T-helper 2 cell (primary cell): ENCODE measurements around the gene VAT1.

ENCODE experiments used
- DNase-seq, 5 experiments: peaks; one replicate each; pipeline versions ENCODE4 v3.0.0 to v3.0.0-alpha.2; 2012 to 2022

The VAT1 gene

GRCh38 chr17:43026595-43026994 lies 4.4 kb upstream of the VAT1 start:
- no peak for DNase-seq

DNA sequence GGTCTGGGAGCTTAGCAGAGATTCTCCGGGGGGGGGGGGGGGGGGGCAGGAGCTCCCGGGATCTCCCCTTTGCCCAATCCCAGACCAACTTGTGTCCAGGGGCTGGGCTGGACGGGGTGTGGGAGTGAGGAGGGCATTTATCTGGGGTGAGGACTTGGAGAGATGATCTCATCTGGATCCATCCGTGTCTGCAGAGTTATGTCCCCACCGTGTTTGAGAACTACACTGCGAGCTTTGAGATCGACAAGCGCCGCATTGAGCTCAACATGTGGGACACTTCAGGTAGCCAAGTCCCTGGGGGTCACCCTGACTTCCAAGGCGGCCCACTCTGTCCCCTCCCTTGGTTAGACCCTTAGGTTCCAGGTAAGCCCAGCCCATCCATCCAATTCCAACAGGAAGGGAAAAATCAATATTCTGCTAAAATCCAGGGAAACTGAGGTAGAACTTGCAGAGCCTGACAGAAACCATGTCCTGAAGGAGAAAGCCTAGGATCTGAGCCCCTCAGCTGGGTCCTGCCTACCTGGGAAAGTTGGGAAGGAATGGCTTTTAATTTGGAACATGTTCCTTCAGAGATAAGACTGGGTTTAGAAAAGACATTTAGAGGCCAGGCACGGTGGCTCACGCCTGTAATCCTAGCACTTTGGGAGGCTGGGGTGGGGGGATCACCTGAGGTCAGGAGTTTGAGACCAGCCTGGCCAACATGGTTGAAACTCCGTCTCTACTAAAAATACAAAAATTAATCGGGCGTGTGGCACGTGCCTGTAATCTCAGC lies 3.8 kb upstream of the VAT1 start:
- DNase-seq = no peak

DNA sequence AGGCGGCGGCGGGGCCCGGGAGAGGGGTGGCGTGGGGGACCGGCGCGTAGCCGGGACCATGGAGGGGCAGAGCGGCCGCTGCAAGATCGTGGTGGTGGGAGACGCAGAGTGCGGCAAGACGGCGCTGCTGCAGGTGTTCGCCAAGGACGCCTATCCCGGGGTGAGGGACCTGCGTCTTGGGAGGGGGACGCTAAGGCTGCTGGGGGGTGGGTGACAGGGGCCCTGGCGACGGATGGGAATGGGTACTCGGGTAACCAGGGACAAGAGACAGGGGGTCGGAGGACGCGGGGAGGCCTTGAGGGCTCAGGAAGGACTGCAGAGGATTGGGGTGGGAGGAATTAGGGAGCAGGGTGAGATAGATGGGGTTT lies 3.1 kb upstream of the VAT1 start:
- DNase-seq = no peak

DNA sequence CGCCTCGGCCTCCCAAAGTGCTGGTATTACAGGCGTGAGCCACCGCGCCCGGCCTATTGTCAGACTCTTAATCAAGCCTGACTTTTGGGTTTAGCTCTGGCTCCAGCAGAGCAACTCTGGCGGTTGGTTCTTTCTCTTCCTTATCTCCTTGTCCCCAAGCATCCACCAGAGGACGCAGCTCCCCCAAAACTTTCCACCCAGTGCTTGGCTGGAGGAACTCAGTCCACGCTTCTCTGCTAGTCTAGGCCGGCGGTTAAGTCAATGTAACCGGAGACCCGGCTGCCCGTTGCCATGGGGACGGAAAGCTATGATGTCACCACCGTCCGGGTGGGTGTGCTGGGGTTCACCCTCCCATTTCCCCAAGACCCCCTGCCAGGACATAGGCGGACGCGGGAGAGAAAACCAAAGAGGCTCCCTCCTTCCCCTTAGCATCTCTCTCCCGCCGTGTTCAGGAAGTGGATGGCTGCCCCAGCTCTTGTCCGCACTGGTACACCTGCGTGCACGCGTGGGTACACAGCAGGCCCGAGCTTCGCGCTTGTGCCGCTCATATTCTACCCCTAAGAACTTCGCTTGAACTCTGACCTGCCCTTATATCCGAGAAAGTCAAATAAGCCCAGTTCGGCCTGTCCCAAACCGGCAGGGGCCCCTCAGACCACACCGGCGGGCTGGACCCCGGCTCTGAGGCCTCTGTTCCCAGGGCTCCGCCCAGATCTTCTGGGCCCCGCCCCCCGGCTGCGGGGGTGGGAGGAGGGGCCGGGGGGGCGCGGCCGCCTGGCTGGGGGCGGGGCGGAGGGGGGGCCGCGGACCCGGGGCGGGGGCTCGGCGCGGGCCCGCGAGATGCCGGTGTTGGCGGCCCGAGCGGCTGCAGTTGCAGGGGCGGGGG lies 2.5 kb upstream of the VAT1 start, which contains the start of gene RND2:
TSS of gene RND2 (plus strand) at position 825 of the 883 bp plus-strand sequence. CDS start 117 bp downstream, outside the sequence.
- DNase-seq = peak; percentile 59 to 79 (median 71)

DNA sequence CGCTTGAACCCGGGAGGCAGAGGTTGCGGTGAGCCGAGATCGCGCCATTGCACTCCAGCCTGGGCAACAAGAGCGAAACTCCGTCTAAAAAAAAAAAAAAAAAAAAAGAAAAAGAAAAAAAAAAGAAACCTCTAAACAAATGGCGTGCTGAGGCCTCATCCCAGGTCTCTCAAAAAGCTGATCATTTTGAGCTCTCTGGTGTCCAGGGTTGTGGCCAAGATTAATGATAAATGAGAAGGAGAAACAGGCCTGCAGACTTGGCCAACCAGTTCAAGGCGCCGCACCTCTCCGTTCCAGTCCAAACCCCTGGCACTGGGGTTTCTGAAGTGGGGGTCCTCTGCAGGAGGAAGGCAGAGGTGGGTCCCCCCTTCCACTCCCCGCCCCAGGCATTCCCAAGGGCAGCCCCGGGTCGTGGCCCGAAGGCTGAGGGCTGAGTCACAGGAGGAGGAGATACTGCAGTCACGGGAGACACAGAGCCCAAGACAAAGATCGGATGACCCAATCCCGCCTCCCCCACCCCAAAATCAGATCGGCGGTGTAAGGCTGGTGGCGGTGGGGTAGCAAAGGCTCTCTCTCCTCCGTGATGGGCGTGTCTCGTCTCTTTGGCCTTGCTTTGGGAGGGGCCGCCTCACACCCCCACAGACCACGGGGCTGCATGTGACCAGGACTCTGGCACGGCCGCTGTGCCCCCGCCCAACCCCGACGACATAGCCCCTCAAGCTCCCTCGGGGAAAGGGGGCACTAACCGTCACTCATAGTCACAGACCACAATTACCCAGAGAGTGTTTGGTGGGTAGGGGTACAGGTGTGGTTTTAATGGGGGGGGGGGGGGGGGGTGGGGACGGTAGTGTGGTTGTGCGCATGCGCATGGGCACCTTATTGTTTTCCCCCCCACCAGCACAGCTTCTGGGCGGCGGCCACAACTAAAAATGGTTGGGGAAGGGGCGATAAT lies 1.1 kb downstream of the VAT1 start:
- DNase-seq = peak in 3 of 5 experiments; percentile 11 to 35 (median 30)

GRCh38 chr17:43020030-43020621 lies 2.1 kb downstream of the VAT1 start:
- no peak for DNase-seq

- DNase-seq = no peak
Measured at GRCh38 chr17:43019418-43019817, 2.8 kb downstream of the VAT1 start.

- no peak for DNase-seq
Measured at GRCh38 chr17:43018932-43019331, 3.3 kb downstream of the VAT1 start.

GRCh38 chr17:43018008-43018853 lies 4.0 kb downstream of the VAT1 start:
- DNase-seq = peak in 2 of 5 experiments; percentile 26 to 55

DNA sequence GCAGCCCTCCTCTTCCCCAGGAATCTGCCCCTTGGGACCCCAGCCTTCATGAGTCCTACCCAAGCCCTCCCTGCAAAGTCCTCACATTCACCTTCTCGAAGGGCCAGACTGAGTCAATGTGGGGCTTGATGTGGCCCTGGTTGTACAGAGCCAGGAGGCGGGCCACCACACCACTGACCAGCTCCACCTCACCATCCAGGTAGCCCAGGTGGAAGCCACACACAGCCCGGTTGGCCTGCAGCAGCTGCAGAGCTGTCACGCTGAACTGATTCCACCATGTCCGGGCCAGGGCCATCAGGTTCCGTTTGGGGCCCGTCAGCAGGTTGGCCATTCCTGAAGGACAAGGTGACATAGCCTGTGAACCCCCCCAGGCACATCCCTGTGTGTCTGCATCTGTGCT lies 6.0 kb downstream of the VAT1 start:
- DNase-seq = no peak

DNA sequence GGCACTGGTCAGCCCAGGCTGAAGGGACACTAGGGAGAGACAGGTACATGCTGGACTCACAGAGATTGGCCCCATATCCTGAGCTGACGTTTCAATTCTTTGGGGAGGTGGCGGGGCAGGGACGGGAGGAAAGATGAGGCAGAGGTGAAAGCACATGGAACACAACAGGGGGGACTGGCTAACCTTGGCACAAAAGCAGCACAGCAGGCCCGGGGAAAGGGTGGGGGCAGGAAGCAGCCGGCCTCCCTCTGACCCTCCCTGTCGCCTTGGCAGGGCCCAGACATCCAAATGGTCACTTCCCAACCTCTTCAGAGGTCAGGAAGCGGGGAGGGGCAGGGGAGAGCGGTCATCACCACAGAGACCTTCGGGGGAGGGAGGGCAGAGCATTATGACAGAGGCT lies 6.6 kb downstream of the VAT1 start:
- no peak for DNase-seq

DNA sequence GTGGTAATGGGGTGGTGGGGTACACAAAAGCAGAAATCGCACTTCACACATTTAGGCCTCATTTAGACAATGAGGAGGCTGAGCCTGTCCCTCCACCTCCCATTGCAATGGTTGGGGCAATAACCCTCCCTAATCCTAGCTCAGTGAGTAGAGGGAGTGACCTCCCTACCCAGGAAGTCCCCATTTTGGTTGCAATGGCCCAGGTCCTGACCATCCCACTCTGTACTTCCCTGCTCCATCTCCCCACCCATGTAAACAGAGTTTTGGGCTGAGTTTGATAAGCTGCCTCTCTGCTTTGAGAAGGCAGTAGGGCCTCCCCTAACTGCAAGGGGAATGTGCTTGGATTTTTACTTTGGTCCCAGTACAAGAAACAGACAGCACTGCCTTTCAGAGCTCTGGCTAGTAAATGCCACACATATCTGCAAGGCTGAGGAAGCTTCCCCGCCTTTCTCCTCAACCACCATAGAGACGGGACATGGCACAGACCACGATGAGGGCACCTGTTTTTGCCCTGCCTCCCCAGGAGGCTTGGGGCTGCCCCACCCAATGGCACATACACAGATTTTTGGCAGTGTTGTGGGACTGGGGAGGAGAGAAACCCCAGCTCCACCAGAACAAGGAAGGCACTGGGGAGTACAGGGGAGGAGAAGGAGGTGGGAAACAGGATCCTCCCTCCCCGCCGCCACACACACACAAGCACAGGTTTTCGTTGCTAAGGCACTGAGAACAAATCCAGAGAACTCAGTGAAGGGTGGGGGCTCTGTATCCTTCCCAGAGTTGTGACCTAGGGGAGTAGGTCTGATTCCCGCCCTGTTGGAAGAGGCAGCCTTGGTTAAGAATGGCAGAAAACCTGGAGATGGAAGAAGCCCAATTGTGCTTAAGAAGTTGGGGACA lies 7.3 kb downstream of the VAT1 start:
- no peak for DNase-seq

GRCh38 chr17:43014020-43014648 lies 8.1 kb downstream of the VAT1 start:
- no peak for DNase-seq

GRCh38 chr17:43013296-43013695 lies 8.9 kb downstream of the VAT1 start:
- DNase-seq = no peak

DNA sequence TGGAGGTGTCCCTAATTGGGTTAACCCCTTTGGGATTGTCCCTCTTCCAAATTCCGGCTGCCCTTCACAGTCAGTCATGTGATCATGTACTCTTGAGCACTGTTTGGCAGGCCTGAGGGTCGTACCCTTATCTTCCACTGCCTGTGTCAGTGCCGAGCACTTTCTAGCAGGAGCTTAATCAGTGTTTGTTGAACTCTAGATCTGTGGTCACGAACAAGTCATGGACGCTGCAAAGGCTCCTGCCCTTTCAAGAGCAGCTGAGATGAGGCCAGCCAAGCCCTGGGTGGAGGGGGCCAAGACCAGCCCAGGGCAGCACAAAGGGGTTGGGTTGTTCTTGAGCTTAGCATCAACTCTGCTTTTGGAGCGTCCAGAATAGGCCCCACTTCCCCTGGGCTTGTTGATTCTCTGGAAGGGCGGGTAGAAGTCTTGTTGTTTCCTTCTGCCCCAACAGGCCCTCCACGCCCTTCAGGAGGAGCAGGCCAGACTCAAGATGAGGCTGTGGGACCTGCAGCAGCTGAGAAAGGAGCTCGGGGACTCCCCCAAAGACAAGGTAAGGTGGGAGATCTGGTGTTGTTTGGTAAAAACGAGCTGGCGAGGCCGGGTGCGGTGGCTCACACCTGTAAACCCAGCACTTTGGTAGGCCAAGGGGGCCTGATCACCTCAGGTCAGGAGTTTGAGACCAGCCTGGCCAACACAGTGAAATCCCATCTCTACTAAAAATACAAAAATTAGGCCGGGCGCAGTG lies 10.3 kb downstream of the VAT1 start:
- no peak for DNase-seq

GRCh38 chr17:43010667-43011308 lies 11.4 kb downstream of the VAT1 start:
- DNase-seq = no peak

DNA sequence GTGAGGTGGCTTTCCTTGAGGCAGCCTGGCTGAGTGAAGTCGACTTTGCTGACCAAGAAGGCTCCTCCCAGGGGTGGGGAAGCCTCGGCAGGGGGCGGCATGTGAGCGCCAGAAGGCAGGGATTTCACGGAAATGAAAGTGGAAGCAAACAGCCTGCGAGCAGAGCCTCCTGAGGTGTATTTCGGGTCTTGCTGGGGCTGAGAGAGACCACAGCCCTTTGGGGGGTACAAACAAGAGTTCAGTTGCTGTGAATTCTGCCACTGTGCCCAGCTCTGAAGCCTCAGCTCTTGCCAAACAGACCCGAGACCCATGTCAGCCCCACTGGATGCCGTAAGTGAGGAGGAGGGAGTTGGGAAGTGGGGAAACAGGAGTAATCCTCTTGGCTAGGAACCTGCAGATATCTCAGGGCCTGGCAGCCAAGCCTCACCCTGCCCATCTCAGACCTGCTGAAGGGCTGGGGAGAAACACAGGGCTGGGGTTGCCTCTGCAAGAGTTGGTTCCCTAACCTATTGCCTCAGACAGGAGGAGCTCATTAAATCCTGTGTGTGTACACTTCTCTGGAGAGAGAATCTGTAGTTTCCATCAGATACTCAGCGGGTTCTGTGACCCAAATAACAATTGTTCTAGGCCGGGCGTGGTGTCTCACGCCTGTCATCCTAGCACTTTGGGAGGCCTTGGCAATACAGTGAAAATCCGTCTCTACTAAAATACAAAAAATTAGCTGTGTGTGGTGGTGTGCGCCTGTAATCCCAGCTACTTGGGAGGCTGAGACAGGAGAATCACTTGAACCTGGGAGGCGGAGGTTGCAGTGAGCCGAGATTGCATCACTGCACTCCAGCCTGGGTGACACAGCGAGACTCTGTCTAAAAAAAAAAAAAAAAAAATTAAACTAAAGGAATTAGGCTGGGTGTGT lies 15.3 kb downstream of the VAT1 start, which contains the start of gene IFI35:
TSS of gene IFI35 (plus strand) at position 146 of the 913 bp plus-strand sequence. CDS start at position 310, 164 bp downstream.
- peak; percentile 52 to 92 (median 73) for DNase-seq
